SK-MEL-5 (cell line): ENCODE data around the gene ALOX5. TPM values are rescaled to one million over a fixed set of nuclear protein-coding genes. Genes with fewer than 3 reads are reported as not detected.

ENCODE experiments used
- DNase-seq: peaks from one replicate; pipeline ENCODE4 v3.0.0-alpha.2; 2016; ENCODE audit warnings: low read depth, low spot score
- in situ Hi-C: cut with HindIII; loops from 2 replicates; pipeline ENCODE4 v1.10.0; 2016; ENCODE audit warnings: low sequenced_read_pairs, high pct_unique_total_duplicates, low pct_unique_long_range_greater_than_20kb
- total RNA-seq: library from RNA; depleted of rRNA; stranded (reverse); fragments of >200 nt; shearing (Covaris generic); gene quantifications from 2 replicates; pipeline ENCODE4 v1.2.3, GENCODE V29; 2014

ALOX5 gene
- total RNA-seq, 1 experiment from 2014 or later, result not detected

- DNase-seq, result no peak
- in situ Hi-C loops, result no loop called here
Measured at GRCh38 chr10:45450866-45451265, 76.8 kb downstream of the ALOX5 start.

- in situ Hi-C loops, result no loop called here
- no peak for DNase-seq
Measured at GRCh38 chr10:45451407-45451806, 77.4 kb downstream of the ALOX5 start.

GRCh38 chr10:45452268-45452667, 78.3 kb downstream of the ALOX5 start:
- in situ Hi-C loops, result no loop called here
- DNase-seq, result no peak

- in situ Hi-C loops, result no loop called here
- no peak for DNase-seq
Measured at GRCh38 chr10:45452743-45453452, 78.9 kb downstream of the ALOX5 start.

GRCh38 chr10:45453639-45454255, 79.7 kb downstream of the ALOX5 start:
- DNase-seq, result no peak
- in situ Hi-C loops, result no loop called here

GRCh38 chr10:45454262-45454661, 80.2 kb downstream of the ALOX5 start:
- no peak for DNase-seq
- in situ Hi-C loops, result no loop called here

GRCh38 chr10:45454859-45455258, 80.8 kb downstream of the ALOX5 start:
- in situ Hi-C loops, result no loop called here
- no peak for DNase-seq

- DNase-seq, result no peak
- in situ Hi-C loops, result no loop called here
Measured at GRCh38 chr10:45456233-45456632, 82.2 kb downstream of the ALOX5 start.

- no peak for DNase-seq
- in situ Hi-C loops, result no loop called here
Measured at GRCh38 chr10:45456822-45457221, 82.8 kb downstream of the ALOX5 start.

- DNase-seq, result no peak
- in situ Hi-C loops, result no loop called here
Measured at GRCh38 chr10:45457487-45457886, 83.5 kb downstream of the ALOX5 start.

GRCh38 chr10:45460235-45460878, 86.3 kb downstream of the ALOX5 start:
- in situ Hi-C loops, result no loop called here
- no peak for DNase-seq

- in situ Hi-C loops, result no loop called here
- DNase-seq, result no peak
Measured at GRCh38 chr10:45461034-45461433, 87.0 kb downstream of the ALOX5 start.

GRCh38 chr10:45463244-45464116, 89.5 kb downstream of the ALOX5 start:
- in situ Hi-C loops, result no loop called here
- no peak for DNase-seq

- in situ Hi-C loops, result no loop called here
Measured at GRCh38 chr10:45464958-45465567, 91.0 kb downstream of the ALOX5 start.

GRCh38 chr10:45466784-45467183, 92.8 kb downstream of the ALOX5 start:
- in situ Hi-C loops, result no loop called here
- no peak for DNase-seq

More at GRCh38 chr10:45464958-45465567, 91.0 kb downstream of the ALOX5 start:
- DNase-seq, result peak; percentile 59

- in situ Hi-C loops, result no loop called here
Measured at GRCh38 chr10:45468079-45468478, 94.1 kb downstream of the ALOX5 start.

GRCh38 chr10:45470098-45471012, 96.3 kb downstream of the ALOX5 start:
- DNase-seq, result peak; percentile 13
- in situ Hi-C loops, result no loop called here

More at GRCh38 chr10:45468079-45468478, 94.1 kb downstream of the ALOX5 start:
- DNase-seq, result no peak
